HCT116 (cell line): ENCODE results near the gene RPL7L1. TPM values are rescaled to one million over a fixed set of nuclear protein-coding genes. Genes with fewer than 3 reads are reported as not detected.
"Not testable (repeated sequence)": the region's sequence is repeated elsewhere in the genome, so short reads cannot be mapped to it uniquely, and the experiment has no call there.

Source experiments
- ATAC-seq: fragments of 200-7000 bp; cut with Tn5 transposase; 2 replicates; pipeline ENCODE4 v1.9.1; 2020; ENCODE audit warnings: mild to moderate bottlenecking, moderate library complexity
- BruUV-seq: library from RNA; stranded (reverse); fragments of 400-500 nt; replicated peaks from 2 replicates; lab custom pipeline; 2021; lab: Mats Ljungman, UMichigan
- CTCF ChIA-PET: fragments of 300-600 bp; sonication (Branson Sonifier 250); formaldehyde crosslinking; loops from one replicate; lab custom pipeline; 2021; ENCODE audit warnings: antibody characterized with exemption; lab: Charles Lee
- POLR2A ChIA-PET: fragments of 300-600, 350-600 bp; sonication (Branson Sonifier 250); formaldehyde crosslinking; loops from one replicate; lab custom pipeline; 2021; ENCODE audit warnings: antibody characterized with exemption; lab: Charles Lee
- RAD21 ChIA-PET, 2 experiments: fragments of 300-600 bp; sonication (Branson Sonifier 250); formaldehyde crosslinking; loops; one replicate each; lab custom pipeline; 2023; ENCODE audit warnings: low total read pairs in 2 of 2; ENCODE audit not compliant: uncharacterized antibody in 2 of 2, unreplicated experiment in 2 of 2, low non-redundant PET in 1 of 2; lab: Charles Lee
- DNase-seq: peaks from one replicate; pipeline ENCODE4 v3.0.0-alpha.2; 2010; ENCODE audit warnings: low read depth, low spot score
- H2AFZ ChIP-seq: fragments of 200-600 bp; shearing (Covaris generic), sonication (generic); 2 replicates; pipeline ENCODE4 v1.6.1; 2017; ENCODE audit warnings: low read depth, mixed run types, mixed read lengths, antibody characterized with exemption, low read length; ENCODE audit not compliant: poor library complexity, severe bottlenecking
- H3K27ac ChIP-seq: 2 replicates; pipeline ENCODE4 v1.5.1; 2012; ENCODE audit warnings: low read depth, low read length
- H3K27me3 ChIP-seq: fragments of 200-600 bp; sonication (generic); 2 replicates; pipeline ENCODE4 v1.6.1; 2016; ENCODE audit warnings: mixed run types, low read length, mixed read lengths; ENCODE audit not compliant: insufficient read depth
- H3K36me3 ChIP-seq, 2 experiments: fragments of 200-500 bp in 1 of 2; fragments of 200-600 bp in 1 of 2; sonication (Bioruptor generic) in 1 of 2; sonication (generic) in 1 of 2; 2 replicates each; pipeline versions ENCODE4 v1.5.1 to v1.6.1; 2014 to 2016; ENCODE audit warnings: low read length in 2 of 2, inconsistent platforms in 1 of 2, mixed read lengths in 1 of 2, mixed run types in 1 of 2; ENCODE audit not compliant: insufficient read depth in 2 of 2, control insufficient read depth in 1 of 2
- H3K4me1 ChIP-seq, 2 experiments: fragments of 200-600 bp in 1 of 2; sonication (generic) in 1 of 2; 2 replicates each; pipeline versions ENCODE4 v1.5.1 to v1.6.1; 2012 to 2017; ENCODE audit warnings: low read length in 2 of 2, inconsistent platforms in 1 of 2, mild to moderate bottlenecking in 1 of 2, mixed read lengths in 1 of 2, mixed run types in 1 of 2, moderate library complexity in 1 of 2; ENCODE audit not compliant: insufficient read depth in 2 of 2, control insufficient read depth in 1 of 2
- H3K4me2 ChIP-seq: fragments of 200-600 bp; sonication (generic); 2 replicates; pipeline ENCODE4 v1.6.1; 2017; ENCODE audit warnings: mixed run types, low read length, mixed read lengths
- H3K4me3 ChIP-seq, 2 experiments: fragments of 200-600 bp in 1 of 2; sonication (generic) in 1 of 2; replicated peaks in 1 of 2; 2 replicates each; pipeline ENCODE4 v1.5.1; 2011 to 2016; ENCODE audit warnings: low read length in 2 of 2, control low read depth in 1 of 2, low read depth in 1 of 2, mild to moderate bottlenecking in 1 of 2, mixed read lengths in 1 of 2, mixed run types in 1 of 2
- H3K79me2 ChIP-seq: fragments of 200-600 bp; sonication (generic); 2 replicates; pipeline ENCODE4 v1.6.1; 2017; ENCODE audit warnings: mild to moderate bottlenecking, mixed run types, low read length, moderate library complexity, mixed read lengths; ENCODE audit not compliant: insufficient read depth
- H3K9ac ChIP-seq: fragments of 200-600 bp; sonication (generic); 2 replicates; pipeline ENCODE4 v1.6.1; 2016; ENCODE audit warnings: low read length, mixed read lengths
- H3K9me2 ChIP-seq: fragments of 200-600 bp; sonication (generic), shearing (Covaris generic); 2 replicates; pipeline ENCODE4 v1.6.1; 2017; ENCODE audit warnings: mixed run types, mild to moderate bottlenecking, moderate library complexity; ENCODE audit not compliant: insufficient read depth
- H3K9me3 ChIP-seq, 2 experiments: fragments of 200-500 bp in 1 of 2; fragments of 200-600 bp in 1 of 2; sonication (Bioruptor generic) in 1 of 2; sonication (generic) in 1 of 2; 2 replicates each; pipeline ENCODE4 v1.6.1; 2014 to 2017; ENCODE audit warnings: low read length in 2 of 2, mixed read lengths in 2 of 2, inconsistent platforms in 1 of 2, low read depth in 1 of 2, mild to moderate bottlenecking in 1 of 2, mixed run types in 1 of 2, moderate library complexity in 1 of 2; ENCODE audit not compliant: control insufficient read depth in 1 of 2, insufficient read depth in 1 of 2
- H4K20me1 ChIP-seq: fragments of 200-600 bp; sonication (generic), shearing (Covaris generic); 2 replicates; pipeline ENCODE4 v1.6.1; 2017; ENCODE audit warnings: mixed run types, mild to moderate bottlenecking, moderate library complexity; ENCODE audit not compliant: insufficient read depth
- intact Hi-C: fragments of 100-400 bp; cut with micrococcal nuclease; formaldehyde crosslinking; loops from 2 replicates; pipeline ENCODE4 v1.10.0; 2022
- total RNA-seq: library from RNA; stranded (reverse); gene quantifications from one replicate; pipeline ENCODE4 v1.2.1, GENCODE V29; 2021; ENCODE audit not compliant: unreplicated experiment

The RPL7L1 gene
- total RNA-seq, 1 experiment from 2014 or later: 125 TPM

DNA sequence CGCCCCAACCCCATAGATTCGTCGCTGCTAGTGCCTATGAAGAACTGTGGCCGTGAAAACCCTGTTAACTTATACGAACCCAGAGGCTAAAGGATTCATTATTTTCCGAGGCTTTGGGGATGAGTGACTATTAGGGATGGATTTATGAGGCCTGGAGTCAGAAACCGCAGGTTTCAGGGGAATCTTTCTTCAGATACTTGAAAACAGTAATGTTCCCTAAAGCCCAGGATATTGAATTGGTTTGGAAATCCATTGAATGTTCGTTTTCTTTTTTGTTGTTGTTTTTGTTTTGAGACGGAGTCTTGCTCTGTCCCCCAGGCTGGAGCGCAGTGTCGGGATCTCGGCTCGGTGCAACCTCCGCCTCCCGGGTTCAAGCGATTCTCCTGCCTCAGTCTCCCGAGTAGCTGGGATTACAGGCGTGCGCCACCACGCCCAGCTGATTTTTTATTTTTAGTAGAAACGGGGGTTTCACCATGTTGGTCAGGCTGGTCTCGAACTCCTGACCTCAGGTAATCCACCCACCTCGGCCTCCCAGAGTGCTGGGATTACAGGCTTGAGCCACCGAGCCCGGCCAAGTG lies 913 bp downstream of the RPL7L1 start:
- ChIA-PET POLR2A (interaction anchor here (0.7 to 1.5 kb wide), 12 partner anchors 10 to 832 kb away, joined by 3 to 15 read pairs (median 4); partner anchors contain the start of genes BICRAL, CNPY3, PPP2R5D and TBCC), CTCF (interaction anchor here (1.8 kb wide), 1 partner anchor 219 kb away, joined by 13 read pairs; no protein-coding TSS in a partner anchor)
- peak overlapping the region; percentile 90 for H3K4me2 ChIP-seq
- H3K4me3 ChIP-seq: peak overlapping the region; percentile 86 to 99
- ATAC-seq, RAD21 ChIA-PET, H2AFZ ChIP-seq, H3K9me2 ChIP-seq, intact Hi-C loops, H4K20me1 ChIP-seq, H3K27me3 ChIP-seq, DNase-seq, H3K9me3 ChIP-seq: not testable (repeated sequence)
- TSS peak; percentile 83 for BruUV-seq
- peaks cover 22 to 37% of the 10 kb centered on the region in 2 experiments for H3K36me3 ChIP-seq
- peak overlapping the region; percentile 93 for H3K9ac ChIP-seq
- peaks cover 0 to 18% of the 10 kb centered on the region in 2 experiments; a peak in 2 of 4 replicates for H3K4me1 ChIP-seq
- peak overlapping the region; percentile 79 for H3K27ac ChIP-seq
- H3K79me2 ChIP-seq: peaks cover 53% of the 10 kb centered on the region

- CTCF ChIA-PET: interaction anchor here (0.6 kb wide), 1 partner anchor 23 kb away, joined by 3 read pairs; no protein-coding TSS in a partner anchor
- ATAC-seq, BruUV-seq: not testable (repeated sequence)
Measured at GRCh38 chr6:42880871-42881270, 1.5 kb downstream of the RPL7L1 start.

More at GRCh38 chr6:42880871-42881270, 1.5 kb downstream of the RPL7L1 start:
- H4K20me1 ChIP-seq, H2AFZ ChIP-seq, intact Hi-C loops, H3K9me2 ChIP-seq, H3K27me3 ChIP-seq, H3K9me3 ChIP-seq, DNase-seq: not testable (repeated sequence)
- Histone ChIP-seq H3K9ac (peak overlapping the region; percentile 93), H3K27ac (peak overlapping the region; percentile 79), H3K4me1 (peaks cover 0 to 18% of the 10 kb centered on the region in 2 experiments; a peak in 2 of 4 replicates), H3K36me3 (peaks cover 28 to 43% of the 10 kb centered on the region in 2 experiments), H3K4me2 (peak overlapping the region; percentile 90), H3K4me3 (peak overlapping the region; percentile 86 to 99), H3K79me2 (peaks cover 58% of the 10 kb centered on the region)
- RAD21 ChIA-PET: interaction anchor here in 1 of 2 experiments (0.6 kb wide), 1 partner anchor 135 kb away, joined by 10 read pairs; the partner anchor contains the start of gene TBCC
- POLR2A ChIA-PET: interaction anchor here (0.7 to 1.3 kb wide), 2 partner anchors 10 to 49 kb away, joined by 3 to 5 read pairs; partner anchors contain the start of gene CNPY3
